Activated CD4-positive, alpha-beta T cell treated with anti-CD3 and anti-CD28 coated beads, Interleukin-2, amount 10 ng/mL, durations not matched to agents 24 days and 14 days (primary cell): ENCODE measurements around the gene TMEM238L. TPM values are rescaled to one million over a fixed set of nuclear protein-coding genes. Genes with fewer than 3 reads are reported as not detected.
"Not testable (repeated sequence)": the region's sequence is repeated elsewhere in the genome, so short reads cannot be mapped to it uniquely, and the experiment has no call there.

Source experiments
- DNase-seq: peaks from one replicate; pipeline ENCODE4 v3.0.0; 2022
- H3K27ac Mint-ChIP-seq: one replicate; pipeline ENCODE4 v1.8.0; 2022; ENCODE audit warnings: mild to moderate bottlenecking, mixed read lengths
- H3K27me3 Mint-ChIP-seq: one replicate; pipeline ENCODE4 v1.8.0; 2022; ENCODE audit warnings: mixed read lengths
- H3K36me3 Mint-ChIP-seq: one replicate; pipeline ENCODE4 v1.8.0; 2022; ENCODE audit warnings: low read depth, mild to moderate bottlenecking, mixed read lengths
- H3K4me1 Mint-ChIP-seq: one replicate; pipeline ENCODE4 v1.8.0; 2021; ENCODE audit warnings: mixed read lengths
- H3K4me3 Mint-ChIP-seq: one replicate; pipeline ENCODE4 v1.8.0; 2022; ENCODE audit warnings: mild to moderate bottlenecking, moderate library complexity, mixed read lengths
- H3K9me3 Mint-ChIP-seq: one replicate; pipeline ENCODE4 v1.8.0; 2021; ENCODE audit warnings: mixed read lengths
- intact Hi-C: fragments of 100-400 bp; cut with micrococcal nuclease; formaldehyde crosslinking; loops from one replicate; pipeline ENCODE4 v1.15.1; 2023
- total RNA-seq: library from RNA; stranded (reverse); gene quantifications from 2 replicates; pipeline ENCODE4 v1.2.3, GENCODE V29; 2022

Gene TMEM238L
- total RNA-seq, result not detected in 2 replicates

GRCh38 chr17:10803830-10804475 lies at the start of gene TMEM238L:
TMEM238L (minus strand) TSS chr17:10804099; CDS start chr17:10803963, 136 bp downstream.
- no peaks in the 10 kb centered on the region for H3K9me3 Mint-ChIP-seq

GRCh38 chr17:10846636-10847035 lies 42.7 kb upstream of the TMEM238L start:
- H3K9me3 Mint-ChIP-seq, intact Hi-C loops, H3K27ac Mint-ChIP-seq, H3K36me3 Mint-ChIP-seq, H3K27me3 Mint-ChIP-seq, DNase-seq, H3K4me3 Mint-ChIP-seq: not testable (repeated sequence)
- H3K4me1 Mint-ChIP-seq, result peaks cover 12% of the 10 kb centered on the region

More at GRCh38 chr17:10803830-10804475, at the start of gene TMEM238L:
- H3K36me3 Mint-ChIP-seq, result no peaks in the 10 kb centered on the region
- no peak within 1 kb of the TSS for H3K4me3 Mint-ChIP-seq
- intact Hi-C loops, result no loop called here
- H3K27ac Mint-ChIP-seq, result no peak within 1 kb of the TSS
- DNase-seq, result no peak
- H3K4me1 Mint-ChIP-seq, result no peaks in the 10 kb centered on the region
- no peaks in the 10 kb centered on the region for H3K27me3 Mint-ChIP-seq

- Mint-ChIP-seq H3K4me1 (peaks cover 12% of the 10 kb centered on the region), H3K36me3 (no peaks in the 10 kb centered on the region), H3K9me3 (no peaks in the 10 kb centered on the region), H3K27me3 (peaks cover 4% of the 10 kb centered on the region), H3K4me3 (peak overlapping the region; percentile 84), H3K27ac (no peak overlapping the region)
- no peak for DNase-seq
- intact Hi-C loops, result loop anchor here (1.0 to 2.0 kb wide), 4 partner anchors 73 to 199 kb away; no protein-coding TSS in a partner anchor
Measured at GRCh38 chr17:10845388-10845751, 41.5 kb upstream of the TMEM238L start.

GRCh38 chr17:10844621-10845387 lies 40.9 kb upstream of the TMEM238L start:
- peak; percentile 90 for DNase-seq
- H3K4me1 Mint-ChIP-seq, result peaks cover 12% of the 10 kb centered on the region
- no peaks in the 10 kb centered on the region for H3K36me3 Mint-ChIP-seq
- H3K27ac Mint-ChIP-seq, result no peak overlapping the region
- H3K27me3 Mint-ChIP-seq, result peaks cover 4% of the 10 kb centered on the region
- peak overlapping the region; percentile 84 for H3K4me3 Mint-ChIP-seq
- H3K9me3 Mint-ChIP-seq, result no peaks in the 10 kb centered on the region
- intact Hi-C loops, result loop anchor here (1.0 to 2.0 kb wide), 4 partner anchors 72 to 199 kb away; no protein-coding TSS in a partner anchor

- no peak for DNase-seq
- intact Hi-C loops, result loop anchor here (2.0 kb wide), 1 partner anchor 71 kb away; no protein-coding TSS in a partner anchor
Measured at GRCh38 chr17:10843811-10844210, 39.9 kb upstream of the TMEM238L start.

GRCh38 chr17:10842658-10843057 lies 38.8 kb upstream of the TMEM238L start:
- Mint-ChIP-seq H3K9me3 (no peaks in the 10 kb centered on the region), H3K4me3 (no peak overlapping the region), H3K27me3 (peaks cover 4% of the 10 kb centered on the region), H3K4me1 (peaks cover 12% of the 10 kb centered on the region), H3K27ac (no peak overlapping the region), H3K36me3 (no peaks in the 10 kb centered on the region)
- intact Hi-C loops, result no loop called here
- no peak for DNase-seq

More at GRCh38 chr17:10843811-10844210, 39.9 kb upstream of the TMEM238L start:
- no peaks in the 10 kb centered on the region for H3K36me3 Mint-ChIP-seq
- no peak overlapping the region for H3K4me3 Mint-ChIP-seq
- no peak overlapping the region for H3K27ac Mint-ChIP-seq
- H3K9me3 Mint-ChIP-seq, result no peaks in the 10 kb centered on the region
- peaks cover 4% of the 10 kb centered on the region for H3K27me3 Mint-ChIP-seq
- H3K4me1 Mint-ChIP-seq, result peaks cover 12% of the 10 kb centered on the region

GRCh38 chr17:10838682-10839081 lies 34.8 kb upstream of the TMEM238L start:
- no peak overlapping the region for H3K4me3 Mint-ChIP-seq

GRCh38 chr17:10837921-10838320 lies 34.0 kb upstream of the TMEM238L start, which contains the start of gene PIRT:
PIRT (minus strand) TSS chr17:10838087; CDS start chr17:10825645, 12,442 bp downstream.
- no peaks in the 10 kb centered on the region for H3K36me3 Mint-ChIP-seq
- no peak for DNase-seq
- H3K27me3 Mint-ChIP-seq, result no peaks in the 10 kb centered on the region
- no peaks in the 10 kb centered on the region for H3K4me1 Mint-ChIP-seq
- intact Hi-C loops, result no loop called here
- no peak within 1 kb of the TSS for H3K4me3 Mint-ChIP-seq
- H3K9me3 Mint-ChIP-seq, result no peaks in the 10 kb centered on the region
- H3K27ac Mint-ChIP-seq, result no peak within 1 kb of the TSS

More at GRCh38 chr17:10838682-10839081, 34.8 kb upstream of the TMEM238L start:
- Mint-ChIP-seq H3K36me3 (no peaks in the 10 kb centered on the region), H3K27me3 (no peaks in the 10 kb centered on the region), H3K27ac (no peak overlapping the region), H3K4me1 (peaks cover 3% of the 10 kb centered on the region), H3K9me3 (no peaks in the 10 kb centered on the region)
- DNase-seq, result no peak
- intact Hi-C loops, result no loop called here

GRCh38 chr17:10836966-10837590 lies 33.2 kb upstream of the TMEM238L start:
- intact Hi-C loops, result no loop called here
- no peaks in the 10 kb centered on the region for H3K36me3 Mint-ChIP-seq
- H3K27me3 Mint-ChIP-seq, result no peaks in the 10 kb centered on the region
- H3K4me1 Mint-ChIP-seq, result no peaks in the 10 kb centered on the region
- no peaks in the 10 kb centered on the region for H3K9me3 Mint-ChIP-seq
- no peak for DNase-seq
- H3K27ac Mint-ChIP-seq, result no peak overlapping the region
- no peak overlapping the region for H3K4me3 Mint-ChIP-seq

- intact Hi-C loops, result no loop called here
- no peak overlapping the region for H3K4me3 Mint-ChIP-seq
- H3K4me1 Mint-ChIP-seq, result no peaks in the 10 kb centered on the region
- no peaks in the 10 kb centered on the region for H3K36me3 Mint-ChIP-seq
- no peaks in the 10 kb centered on the region for H3K9me3 Mint-ChIP-seq
- H3K27ac Mint-ChIP-seq, result no peak overlapping the region
- no peak for DNase-seq
- no peaks in the 10 kb centered on the region for H3K27me3 Mint-ChIP-seq
Measured at GRCh38 chr17:10836145-10836544, 32.2 kb upstream of the TMEM238L start.

GRCh38 chr17:10831696-10832095 lies 27.8 kb upstream of the TMEM238L start:
- no peaks in the 10 kb centered on the region for H3K4me1 Mint-ChIP-seq
- H3K4me3 Mint-ChIP-seq, result no peak overlapping the region
- no peaks in the 10 kb centered on the region for H3K36me3 Mint-ChIP-seq
- H3K27me3 Mint-ChIP-seq, result no peaks in the 10 kb centered on the region
- no peaks in the 10 kb centered on the region for H3K9me3 Mint-ChIP-seq
- no peak overlapping the region for H3K27ac Mint-ChIP-seq
- intact Hi-C loops, result no loop called here
- no peak for DNase-seq

GRCh38 chr17:10827898-10828552 lies 24.1 kb upstream of the TMEM238L start:
- H3K36me3 Mint-ChIP-seq, result no peaks in the 10 kb centered on the region
- no peaks in the 10 kb centered on the region for H3K4me1 Mint-ChIP-seq
- intact Hi-C loops, result no loop called here
- H3K4me3 Mint-ChIP-seq, result no peak overlapping the region
- no peaks in the 10 kb centered on the region for H3K27me3 Mint-ChIP-seq
- no peak overlapping the region for H3K27ac Mint-ChIP-seq
- no peak for DNase-seq
- no peaks in the 10 kb centered on the region for H3K9me3 Mint-ChIP-seq

- intact Hi-C loops, result no loop called here
- Mint-ChIP-seq H3K27me3 (no peaks in the 10 kb centered on the region), H3K36me3 (no peaks in the 10 kb centered on the region), H3K4me1 (no peaks in the 10 kb centered on the region), H3K9me3 (no peaks in the 10 kb centered on the region), H3K27ac (no peak overlapping the region), H3K4me3 (no peak overlapping the region)
- DNase-seq, result no peak
Measured at GRCh38 chr17:10824874-10825273, 21.0 kb upstream of the TMEM238L start.
